ENCODE data around the gene TUSC2.

DNA sequence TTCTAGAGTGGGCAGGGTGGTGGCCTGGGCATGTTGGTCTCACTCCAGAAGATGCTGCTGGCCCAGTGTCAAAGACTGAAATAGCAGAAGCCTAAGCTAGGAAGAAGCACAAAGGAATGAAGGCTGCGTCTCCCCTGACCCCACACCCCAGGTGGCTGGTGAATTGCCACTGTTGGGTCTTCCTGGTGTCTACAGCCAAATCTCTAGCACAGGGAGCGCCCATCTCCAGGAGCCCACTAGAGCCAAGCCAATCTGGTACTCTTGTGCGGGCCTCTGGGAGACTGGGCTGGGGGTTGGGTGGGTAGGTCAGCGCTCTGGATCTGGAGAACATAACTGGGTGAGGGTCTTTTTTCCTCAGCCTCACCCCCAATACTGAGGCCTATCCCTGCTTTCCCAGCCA, 894 bp downstream of the TUSC2 start:
- TF ChIP-seq POLR2AphosphoS5 (IDR thresholded peaks at IDR 0.05; ENCODE audit: borderline replicate concordance, low read depth, low read length): no peak
- no peak for TF ChIP-seq EZH2 (IDR thresholded peaks at IDR 0.05)
